Immature natural killer cell (primary cell): ENCODE results near the gene UBE2E2. TPM values are rescaled to one million over a fixed set of nuclear protein-coding genes. Genes with fewer than 3 reads are reported as not detected.
"Not testable (repeated sequence)": the region's sequence is repeated elsewhere in the genome, so short reads cannot be mapped to it uniquely, and the experiment has no call there.

Source experiments
- DNase-seq, 3 donors: peaks; one replicate each; pipeline ENCODE4 v3.0.0; 2022; ENCODE audit warnings: mixed read lengths in 1 of 3
- H3K27ac Mint-ChIP-seq, 6 donors: one replicate each; pipeline ENCODE4 v1.8.0; 2020; ENCODE audit warnings: mixed read lengths in 6 of 6, mild to moderate bottlenecking in 5 of 6, inconsistent platforms in 4 of 6, moderate library complexity in 3 of 6
- H3K27me3 Mint-ChIP-seq, 3 donors: one replicate each; pipeline ENCODE4 v1.8.0; 2020 to 2021; ENCODE audit warnings: low read depth in 3 of 3, mild to moderate bottlenecking in 3 of 3, mixed read lengths in 3 of 3, moderate library complexity in 3 of 3, inconsistent platforms in 1 of 3
- H3K36me3 Mint-ChIP-seq, 3 donors: one replicate each; pipeline ENCODE4 v1.8.0; 2020; ENCODE audit warnings: mixed read lengths in 3 of 3, inconsistent platforms in 2 of 3, mild to moderate bottlenecking in 2 of 3
- H3K4me1 Mint-ChIP-seq, 2 donors: one replicate each; pipeline ENCODE4 v1.8.0; 2020; ENCODE audit warnings: inconsistent platforms in 2 of 2, mild to moderate bottlenecking in 2 of 2, mixed read lengths in 2 of 2, moderate library complexity in 1 of 2
- H3K4me3 Mint-ChIP-seq, 5 donors: one replicate each; pipeline ENCODE4 v1.8.0; 2020; ENCODE audit warnings: mild to moderate bottlenecking in 5 of 5, mixed read lengths in 5 of 5, inconsistent platforms in 3 of 5, moderate library complexity in 3 of 5
- H3K9me3 Mint-ChIP-seq, 6 donors: one replicate each; pipeline ENCODE4 v1.8.0; 2020; ENCODE audit warnings: mild to moderate bottlenecking in 6 of 6, mixed read lengths in 6 of 6, inconsistent platforms in 4 of 6, moderate library complexity in 3 of 6
- polyA plus RNA-seq, 3 donors: library from polyadenylated mRNA; unstranded; fragments of 300-500 nt; fragmentation: Illumina TruSeq; gene quantifications; one replicate each; pipeline ENCODE4 v1.2.3, GENCODE V29; 2021

UBE2E2 gene
- polyA plus RNA-seq, 3 donors from 2014 or later: 1.8 to 12.9 (median 5.0) TPM

- Mint-ChIP-seq H3K27me3 (no peaks in the 10 kb centered on the region), H3K4me3 (no peak overlapping the region), H3K27ac (no peak overlapping the region), H3K4me1 (no peaks in the 10 kb centered on the region), H3K36me3 (no peaks in the 10 kb centered on the region), H3K9me3 (peaks cover 0 to 13% (median 2%) of the 10 kb centered on the region in 6 donors)
- DNase-seq: no peak
Measured at GRCh38 chr3:23174426-23175039, 28.6 kb upstream of the UBE2E2 start.

- H3K4me1 Mint-ChIP-seq: no peaks in the 10 kb centered on the region
Measured at GRCh38 chr3:23175341-23176083, 27.6 kb upstream of the UBE2E2 start.

GRCh38 chr3:23176839-23177238, 26.3 kb upstream of the UBE2E2 start:
- H3K36me3 Mint-ChIP-seq, H3K4me3 Mint-ChIP-seq, H3K27me3 Mint-ChIP-seq, DNase-seq, H3K9me3 Mint-ChIP-seq, H3K4me1 Mint-ChIP-seq, H3K27ac Mint-ChIP-seq: not testable (repeated sequence)

More at GRCh38 chr3:23175341-23176083, 27.6 kb upstream of the UBE2E2 start:
- Mint-ChIP-seq H3K27me3 (no peaks in the 10 kb centered on the region), H3K4me3 (no peak overlapping the region), H3K9me3 (peaks cover 0 to 3% (median 0%) of the 10 kb centered on the region in 6 donors), H3K36me3 (no peaks in the 10 kb centered on the region), H3K27ac (no peak overlapping the region)
- no peak for DNase-seq

GRCh38 chr3:23182996-23183513, 20.1 kb upstream of the UBE2E2 start:
- H3K27me3 Mint-ChIP-seq: peaks cover 0 to 3% (median 0%) of the 10 kb centered on the region in 3 donors
- H3K4me1 Mint-ChIP-seq: no peaks in the 10 kb centered on the region
- H3K36me3 Mint-ChIP-seq: no peaks in the 10 kb centered on the region
- no peak for DNase-seq
- no peaks in the 10 kb centered on the region for H3K9me3 Mint-ChIP-seq
- no peak overlapping the region for H3K27ac Mint-ChIP-seq
- H3K4me3 Mint-ChIP-seq: no peak overlapping the region

GRCh38 chr3:23183731-23184130, 19.4 kb upstream of the UBE2E2 start:
- Mint-ChIP-seq H3K27me3 (peaks cover 0 to 3% (median 0%) of the 10 kb centered on the region in 3 donors), H3K9me3 (no peaks in the 10 kb centered on the region)

GRCh38 chr3:23185861-23186260, 17.3 kb upstream of the UBE2E2 start:
- Mint-ChIP-seq H3K4me1 (no peaks in the 10 kb centered on the region), H3K36me3 (no peaks in the 10 kb centered on the region), H3K4me3 (no peak overlapping the region), H3K27ac (no peak overlapping the region), H3K9me3 (no peaks in the 10 kb centered on the region), H3K27me3 (peaks cover under 1 to 3% (median 2%) of the 10 kb centered on the region in 3 donors)
- no peak for DNase-seq

More at GRCh38 chr3:23183731-23184130, 19.4 kb upstream of the UBE2E2 start:
- Mint-ChIP-seq H3K4me3 (no peak overlapping the region), H3K27ac (no peak overlapping the region), H3K4me1 (no peaks in the 10 kb centered on the region), H3K36me3 (no peaks in the 10 kb centered on the region)
- no peak for DNase-seq

GRCh38 chr3:23189187-23189586, 13.9 kb upstream of the UBE2E2 start:
- Mint-ChIP-seq H3K4me3 (no peak overlapping the region), H3K27me3 (peaks cover 2 to 3% (median 2%) of the 10 kb centered on the region in 3 donors), H3K4me1 (no peaks in the 10 kb centered on the region), H3K9me3 (no peaks in the 10 kb centered on the region), H3K27ac (no peak overlapping the region), H3K36me3 (no peaks in the 10 kb centered on the region)
- DNase-seq: no peak

GRCh38 chr3:23192816-23193215, 10.3 kb upstream of the UBE2E2 start:
- H3K36me3 Mint-ChIP-seq: no peaks in the 10 kb centered on the region
- H3K27ac Mint-ChIP-seq: no peak overlapping the region
- H3K4me3 Mint-ChIP-seq: no peak overlapping the region
- no peaks in the 10 kb centered on the region for H3K9me3 Mint-ChIP-seq
- H3K4me1 Mint-ChIP-seq: no peaks in the 10 kb centered on the region
- no peak for DNase-seq
- peaks cover 2 to 4% (median 2%) of the 10 kb centered on the region in 3 donors for H3K27me3 Mint-ChIP-seq

- Mint-ChIP-seq H3K27me3 (peaks cover 2 to 4% (median 2%) of the 10 kb centered on the region in 3 donors), H3K9me3 (no peaks in the 10 kb centered on the region), H3K4me1 (peaks cover 0 to 5% of the 10 kb centered on the region in 2 donors), H3K36me3 (no peaks in the 10 kb centered on the region), H3K4me3 (no peak overlapping the region), H3K27ac (no peak overlapping the region)
- no peak for DNase-seq
Measured at GRCh38 chr3:23193831-23194230, 9.3 kb upstream of the UBE2E2 start.

- Mint-ChIP-seq H3K27me3 (peaks cover 4 to 12% (median 8%) of the 10 kb centered on the region in 3 donors), H3K4me3 (no peak overlapping the region), H3K36me3 (no peaks in the 10 kb centered on the region), H3K9me3 (no peaks in the 10 kb centered on the region), H3K27ac (no peak overlapping the region), H3K4me1 (peaks cover 5 to 10% of the 10 kb centered on the region in 2 donors)
- DNase-seq: no peak
Measured at GRCh38 chr3:23198801-23199200, 4.3 kb upstream of the UBE2E2 start.

- Mint-ChIP-seq H3K36me3 (peaks cover 0 to 4% (median 0%) of the 10 kb centered on the region in 3 donors), H3K4me3 (no peak overlapping the region), H3K9me3 (no peaks in the 10 kb centered on the region), H3K27me3 (peaks cover 4 to 13% (median 12%) of the 10 kb centered on the region in 3 donors), H3K4me1 (peaks cover 13 to 19% of the 10 kb centered on the region in 2 donors), H3K27ac (peak overlapping the region in 1 of 6 donors; percentile 19)
- no peak for DNase-seq
Measured at GRCh38 chr3:23199649-23200048, 3.5 kb upstream of the UBE2E2 start.

GRCh38 chr3:23201154-23201838, 1.8 kb upstream of the UBE2E2 start:
- Mint-ChIP-seq H3K9me3 (no peaks in the 10 kb centered on the region), H3K27me3 (peaks cover 4 to 15% (median 12%) of the 10 kb centered on the region in 3 donors), H3K36me3 (peaks cover 0 to 4% (median 0%) of the 10 kb centered on the region in 3 donors), H3K4me3 (peak overlapping the region; percentile 74 to 87 (median 78)), H3K4me1 (peaks cover 13 to 19% of the 10 kb centered on the region in 2 donors), H3K27ac (peak overlapping the region in 1 of 6 donors; percentile 9)
- no peak for DNase-seq

- Mint-ChIP-seq H3K4me3 (peak overlapping the region; percentile 74 to 87 (median 78)), H3K27me3 (peaks cover 4 to 19% (median 12%) of the 10 kb centered on the region in 3 donors), H3K4me1 (peaks cover 13 to 19% of the 10 kb centered on the region in 2 donors), H3K9me3 (no peaks in the 10 kb centered on the region), H3K36me3 (peaks cover 0 to 4% (median 0%) of the 10 kb centered on the region in 3 donors), H3K27ac (peak overlapping the region in 3 of 6 donors; percentile 42 to 51 (median 42))
- DNase-seq: peak in 1 of 3 donors; percentile 2
Measured at GRCh38 chr3:23202203-23202920, 765 bp upstream of the UBE2E2 start.
